Heart left ventricle (tissue), 13 donors: ENCODE results near the gene SFXN1.

Source experiments
- POLR2A ChIP-seq, 2 donors: fragments of 450-650 bp; IDR thresholded peaks; one replicate each; pipeline ENCODE4 v1.6.1; 2017; ENCODE audit warnings: antibody characterized with exemption in 2 of 2, mild to moderate bottlenecking in 2 of 2, moderate library complexity in 2 of 2
- TF ChIP-seq, protein P1 (sequence below), 12 donors: fragments of 200-600 bp; sonication (generic) in 4 of 12; IDR thresholded peaks; one replicate each; pipeline versions ENCODE4 v1.5.0 to v1.8.0; 2018 to 2022; ENCODE audit warnings: antibody characterized with exemption in 12 of 12, mild to moderate bottlenecking in 5 of 12
- donor health status: ischemic (EF 13 %, LVEDD 7.1; RV severe dilation, severe dysfunction).
- donor health status: DM: no; HTN: yes; CAD: no.
- donor health status: DM: no; HTN: no; CAD: no.
- donor health status: ischemic (EF 25% LVEDD 6.9; RV normal size, moderate dysfunction).
- donor health status: ischemic (EF 25% LVEDD 5.7; RV mildly dilated, moderate dysfunction).
- donor health status: ischemic (EF 35%, LVEDD 5.7; RV mildly dilated, moderate dysfunction).
- donor health status: nonischemic (EF 11% LVEDD 7.7; RV severe dilation, severe dysfunction).
- donor health status: DM: yes; HTN: yes; CAD: no.
- donor health status: PGD.
- donor health status: ischemic (EF 29% LVEDD 5.4; RV normal size, mild dysfunction).
- donor health status: nonischemic (EF 23%, LVEDD 6.1; RV moderate dilation, normal function).

DNA sequence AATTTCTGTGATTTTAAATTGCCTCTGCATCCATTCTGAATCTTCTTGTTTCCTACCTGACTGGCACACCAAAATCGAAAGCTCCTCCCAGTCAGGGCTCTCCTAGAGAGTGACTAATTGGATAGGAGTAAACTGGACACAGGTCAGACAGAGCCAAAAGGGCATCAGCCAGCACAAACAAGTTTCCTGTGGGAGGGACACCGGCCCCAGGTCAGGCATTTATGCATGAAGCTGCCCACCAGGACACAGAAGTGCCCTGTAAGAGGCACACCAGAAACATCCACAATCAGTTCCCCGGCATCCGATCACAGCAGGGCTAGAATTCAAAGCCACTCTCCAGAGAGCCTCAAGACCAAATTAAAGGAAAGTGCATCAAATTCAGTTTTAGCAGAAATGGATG lies 78.4 kb downstream of the SFXN1 start:
- TF ChIP-seq, protein P1, sequence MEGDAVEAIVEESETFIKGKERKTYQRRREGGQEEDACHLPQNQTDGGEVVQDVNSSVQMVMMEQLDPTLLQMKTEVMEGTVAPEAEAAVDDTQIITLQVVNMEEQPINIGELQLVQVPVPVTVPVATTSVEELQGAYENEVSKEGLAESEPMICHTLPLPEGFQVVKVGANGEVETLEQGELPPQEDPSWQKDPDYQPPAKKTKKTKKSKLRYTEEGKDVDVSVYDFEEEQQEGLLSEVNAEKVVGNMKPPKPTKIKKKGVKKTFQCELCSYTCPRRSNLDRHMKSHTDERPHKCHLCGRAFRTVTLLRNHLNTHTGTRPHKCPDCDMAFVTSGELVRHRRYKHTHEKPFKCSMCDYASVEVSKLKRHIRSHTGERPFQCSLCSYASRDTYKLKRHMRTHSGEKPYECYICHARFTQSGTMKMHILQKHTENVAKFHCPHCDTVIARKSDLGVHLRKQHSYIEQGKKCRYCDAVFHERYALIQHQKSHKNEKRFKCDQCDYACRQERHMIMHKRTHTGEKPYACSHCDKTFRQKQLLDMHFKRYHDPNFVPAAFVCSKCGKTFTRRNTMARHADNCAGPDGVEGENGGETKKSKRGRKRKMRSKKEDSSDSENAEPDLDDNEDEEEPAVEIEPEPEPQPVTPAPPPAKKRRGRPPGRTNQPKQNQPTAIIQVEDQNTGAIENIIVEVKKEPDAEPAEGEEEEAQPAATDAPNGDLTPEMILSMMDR (IDR thresholded peaks at IDR 0.05) = no peak
- TF ChIP-seq POLR2A (IDR thresholded peaks at IDR 0.05) = no peak
